Measurements from ENCODE around the gene SORCS1.

SORCS1 gene

GRCh38 chr10:106825576-106826364 lies 338.7 kb downstream of the SORCS1 start:
- no peak for TF ChIP-seq POLR2A (IDR thresholded peaks at IDR 0.05; ENCODE audit: low read depth, low read length)
- DNase-seq (ENCODE audit: insufficient read length, low spot score) (no peak), FAIRE-seq (no peak)

- TF ChIP-seq POLR2A (IDR thresholded peaks at IDR 0.05; ENCODE audit: low read depth, low read length) = no peak
- FAIRE-seq (no peak), DNase-seq (ENCODE audit: insufficient read length, low spot score) (no peak)
Observed at GRCh38 chr10:106820579-106820978, 343.9 kb downstream of the SORCS1 start.

GRCh38 chr10:106819490-106819889 lies 345.0 kb downstream of the SORCS1 start:
- FAIRE-seq = no peak
- no peak for TF ChIP-seq POLR2A (IDR thresholded peaks at IDR 0.05; ENCODE audit: low read depth, low read length)
- no peak for DNase-seq (ENCODE audit: insufficient read length, low spot score)

- DNase-seq (ENCODE audit: insufficient read length, low spot score) (no peak), FAIRE-seq (no peak)
- no peak for TF ChIP-seq POLR2A (IDR thresholded peaks at IDR 0.05; ENCODE audit: low read depth, low read length)
Observed at GRCh38 chr10:106816318-106817085, 348.0 kb downstream of the SORCS1 start.

- no peak for TF ChIP-seq POLR2A (IDR thresholded peaks at IDR 0.05; ENCODE audit: low read depth, low read length)
- no peak for FAIRE-seq
- DNase-seq (ENCODE audit: insufficient read length, low spot score) = no peak
Observed at GRCh38 chr10:106815427-106816043, 349.0 kb downstream of the SORCS1 start.

GRCh38 chr10:106804992-106805582 lies 359.4 kb downstream of the SORCS1 start:
- no peak for TF ChIP-seq POLR2A (IDR thresholded peaks at IDR 0.05; ENCODE audit: low read depth, low read length)
- DNase-seq (ENCODE audit: insufficient read length, low spot score) = no peak
- no peak for FAIRE-seq

- FAIRE-seq = no peak
- no peak for TF ChIP-seq POLR2A (IDR thresholded peaks at IDR 0.05; ENCODE audit: low read depth, low read length)
- DNase-seq (ENCODE audit: insufficient read length, low spot score) = no peak
Observed at GRCh38 chr10:106802949-106803348, 361.6 kb downstream of the SORCS1 start.

- DNase-seq (ENCODE audit: insufficient read length, low spot score) (no peak), FAIRE-seq (no peak)
- TF ChIP-seq POLR2A (IDR thresholded peaks at IDR 0.05; ENCODE audit: low read depth, low read length) = no peak
Observed at GRCh38 chr10:106799776-106800175, 364.7 kb downstream of the SORCS1 start.

GRCh38 chr10:106795619-106796018 lies 368.9 kb downstream of the SORCS1 start:
- no peak for TF ChIP-seq POLR2A (IDR thresholded peaks at IDR 0.05; ENCODE audit: low read depth, low read length)
- DNase-seq (ENCODE audit: insufficient read length, low spot score) (no peak), FAIRE-seq (no peak)

GRCh38 chr10:106793617-106794016 lies 370.9 kb downstream of the SORCS1 start:
- FAIRE-seq = no peak
- no peak for TF ChIP-seq POLR2A (IDR thresholded peaks at IDR 0.05; ENCODE audit: low read depth, low read length)
- no peak for DNase-seq (ENCODE audit: insufficient read length, low spot score)

- FAIRE-seq (no peak), DNase-seq (ENCODE audit: insufficient read length, low spot score) (no peak)
- no peak for TF ChIP-seq POLR2A (IDR thresholded peaks at IDR 0.05; ENCODE audit: low read depth, low read length)
Observed at GRCh38 chr10:106789623-106790022, 374.9 kb downstream of the SORCS1 start.

GRCh38 chr10:106788982-106789381 lies 375.5 kb downstream of the SORCS1 start:
- no peak for TF ChIP-seq POLR2A (IDR thresholded peaks at IDR 0.05; ENCODE audit: low read depth, low read length)
- DNase-seq (ENCODE audit: insufficient read length, low spot score) (no peak), FAIRE-seq (no peak)

- no peak for FAIRE-seq
- DNase-seq (ENCODE audit: insufficient read length, low spot score) = no peak
- no peak for TF ChIP-seq POLR2A (IDR thresholded peaks at IDR 0.05; ENCODE audit: low read depth, low read length)
Observed at GRCh38 chr10:106785528-106785927, 379.0 kb downstream of the SORCS1 start.

- no peak for FAIRE-seq
- DNase-seq (ENCODE audit: insufficient read length, low spot score) = no peak
Observed at GRCh38 chr10:106780632-106781031, 383.9 kb downstream of the SORCS1 start.

More at GRCh38 chr10:106780632-106781031, 383.9 kb downstream of the SORCS1 start:
- TF ChIP-seq POLR2A (IDR thresholded peaks at IDR 0.05; ENCODE audit: low read depth, low read length) = no peak
